ENCODE results near the gene KRTAP26-1. TPM values are rescaled to one million over a fixed set of nuclear protein-coding genes. Genes with fewer than 3 reads are reported as not detected.

Gene KRTAP26-1
- total and polyA plus RNA-seq, 3 donors from 2014 or later: 0.37 TPM; not detected in 2

GRCh38 chr21:30337276-30337744, 17.2 kb upstream of the KRTAP26-1 start, which contains the start of gene KRTAP27-1:
Gene KRTAP27-1 (minus strand): TSS chr21:30337694. CDS start chr21:30337668, 26 bp downstream.
- WGBS, 2 donors: 89 to 94% methylated on average over 6 of the region's 6 CpGs
- DNase-seq: no peak
- intact Hi-C loops (cut with DNase I; ENCODE audit: low total_unique reads): no loop called here
- TF ChIP-seq POLR2A (IDR thresholded peaks at IDR 0.05) (no peak), CTCF (IDR thresholded peaks at IDR 0.05) (no peak)
- Histone ChIP-seq H3K27me3 (no peaks in the 10 kb centered on the region), H3K27ac (no peak within 1 kb of the TSS), H3K9me3 (no peaks in the 10 kb centered on the region), H3K4me1 (no peaks in the 10 kb centered on the region), H3K4me3 (no peak within 1 kb of the TSS), H3K36me3 (ENCODE audit: low read depth, missing control alignments) (no peaks in the 10 kb centered on the region)

- Histone ChIP-seq H3K4me1 (no peaks in the 10 kb centered on the region), H3K27me3 (no peaks in the 10 kb centered on the region), H3K36me3 (ENCODE audit: low read depth, missing control alignments) (no peaks in the 10 kb centered on the region), H3K9me3 (no peaks in the 10 kb centered on the region), H3K4me3 (no peak overlapping the region), H3K27ac (no peak overlapping the region)
- no peak for DNase-seq
- TF ChIP-seq POLR2A (IDR thresholded peaks at IDR 0.05) (no peak), CTCF (IDR thresholded peaks at IDR 0.05) (no peak)
- WGBS, 2 donors: 67 to 74% methylated on average over 2 of the region's 2 CpGs
- intact Hi-C loops (cut with DNase I; ENCODE audit: low total_unique reads): no loop called here
These were observed 16.5 kb upstream of the KRTAP26-1 start for GRCh38 chr21:30336596-30336995.

GRCh38 chr21:30333736-30334135, 13.6 kb upstream of the KRTAP26-1 start:
- no peak for DNase-seq
- WGBS, 2 donors: 73 to 82% methylated on average over 3 of the region's 3 CpGs
- H3K9me3 ChIP-seq: no peaks in the 10 kb centered on the region
- TF ChIP-seq CTCF (IDR thresholded peaks at IDR 0.05) (no peak), POLR2A (IDR thresholded peaks at IDR 0.05) (no peak)
- no peaks in the 10 kb centered on the region for H3K4me1 ChIP-seq
- no peaks in the 10 kb centered on the region for H3K36me3 ChIP-seq (ENCODE audit: low read depth, missing control alignments)
- H3K4me3 ChIP-seq: no peak overlapping the region
- H3K27me3 ChIP-seq: no peaks in the 10 kb centered on the region
- intact Hi-C loops (cut with DNase I; ENCODE audit: low total_unique reads): no loop called here
- no peak overlapping the region for H3K27ac ChIP-seq

- Histone ChIP-seq H3K4me3 (no peak overlapping the region), H3K27me3 (no peaks in the 10 kb centered on the region), H3K9me3 (no peaks in the 10 kb centered on the region), H3K4me1 (no peaks in the 10 kb centered on the region), H3K36me3 (ENCODE audit: low read depth, missing control alignments) (no peaks in the 10 kb centered on the region), H3K27ac (no peak overlapping the region)
- no peak for DNase-seq
- intact Hi-C loops (cut with DNase I; ENCODE audit: low total_unique reads): no loop called here
- TF ChIP-seq CTCF (IDR thresholded peaks at IDR 0.05) (no peak), POLR2A (IDR thresholded peaks at IDR 0.05) (no peak)
- WGBS, 2 donors: 89 to 98% methylated on average over 2 of the region's 2 CpGs
These were observed 12.6 kb upstream of the KRTAP26-1 start for GRCh38 chr21:30332681-30333080.

GRCh38 chr21:30329203-30329875, 9.2 kb upstream of the KRTAP26-1 start:
- intact Hi-C loops (cut with DNase I; ENCODE audit: low total_unique reads): no loop called here
- WGBS, 2 donors: 85 to 96% methylated on average over 4 of the region's 4 CpGs

More at GRCh38 chr21:30329203-30329875, 9.2 kb upstream of the KRTAP26-1 start:
- TF ChIP-seq POLR2A (IDR thresholded peaks at IDR 0.05) (no peak), CTCF (IDR thresholded peaks at IDR 0.05) (no peak)
- Histone ChIP-seq H3K4me3 (no peak overlapping the region), H3K27ac (no peak overlapping the region), H3K9me3 (no peaks in the 10 kb centered on the region), H3K36me3 (ENCODE audit: low read depth, missing control alignments) (no peaks in the 10 kb centered on the region), H3K4me1 (no peaks in the 10 kb centered on the region), H3K27me3 (no peaks in the 10 kb centered on the region)
- DNase-seq: no peak

All from testis (tissue), 3 donors.